HG03378 (cell line): ENCODE results near the gene OR5AS1.
"Not testable (repeated sequence)": the region's sequence is repeated elsewhere in the genome, so short reads cannot be mapped to it uniquely, and the experiment has no call there.

ENCODE experiments used
- ATAC-seq: cut with Tn5 transposase; IDR thresholded peaks from one replicate; pipeline ENCODE4 v1.9.1; 2021; ENCODE audit warnings: mild to moderate bottlenecking, moderate library complexity; ENCODE audit not compliant: unreplicated experiment

Gene OR5AS1

DNA sequence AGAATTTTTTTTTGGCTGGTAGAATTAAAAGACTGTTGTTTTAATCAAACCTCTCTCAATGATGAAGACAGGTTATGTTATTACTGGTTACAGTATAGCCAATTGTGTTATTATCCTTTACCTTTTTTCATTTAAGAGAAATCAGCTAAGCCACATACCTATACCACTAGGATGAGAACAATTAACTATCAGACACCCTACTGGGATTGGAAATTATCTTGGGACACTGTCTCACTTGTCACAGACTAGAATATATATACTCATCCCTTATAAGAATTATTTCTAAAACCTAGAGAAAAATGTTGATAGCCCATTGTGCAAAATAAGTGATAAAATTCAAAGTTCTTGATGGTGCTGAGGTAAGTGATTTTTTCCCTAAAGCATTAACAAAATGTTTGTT is at the start of gene OR5AS1:
TSS of gene OR5AS1 (plus strand) at position 301 of the 400 bp plus-strand sequence. CDS start 2,765 bp downstream, outside the sequence.
- no peak for ATAC-seq

- no peak for ATAC-seq
These were observed 32.9 kb upstream of the OR5AS1 start, which contains the start of gene OR5F1 for GRCh38 chr11:55994525-55994924. Gene OR5F1 (minus strand): TSS chr11:55994625. CDS start chr11:55994625, 0 bp downstream.

DNA sequence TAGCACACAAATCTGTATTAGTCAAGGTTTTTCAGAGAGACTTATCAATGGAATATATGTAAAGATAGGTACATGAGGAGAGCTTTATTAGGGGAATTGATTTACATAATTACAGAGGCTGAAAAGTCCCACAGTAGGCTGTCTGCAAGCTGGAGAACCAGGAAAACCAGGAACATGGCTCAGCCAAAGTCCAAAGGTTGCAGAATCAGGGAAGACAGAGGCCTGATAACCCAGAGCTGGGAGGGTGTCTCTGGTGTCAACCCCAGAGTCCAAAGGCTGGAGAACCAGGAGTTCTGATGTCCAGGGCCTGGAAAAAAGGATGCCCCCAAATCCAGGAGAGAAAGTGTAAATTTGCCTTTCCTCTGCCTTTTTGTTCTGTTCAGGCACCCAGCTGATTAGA is 16.7 kb upstream of the OR5AS1 start:
- ATAC-seq: no peak

DNA sequence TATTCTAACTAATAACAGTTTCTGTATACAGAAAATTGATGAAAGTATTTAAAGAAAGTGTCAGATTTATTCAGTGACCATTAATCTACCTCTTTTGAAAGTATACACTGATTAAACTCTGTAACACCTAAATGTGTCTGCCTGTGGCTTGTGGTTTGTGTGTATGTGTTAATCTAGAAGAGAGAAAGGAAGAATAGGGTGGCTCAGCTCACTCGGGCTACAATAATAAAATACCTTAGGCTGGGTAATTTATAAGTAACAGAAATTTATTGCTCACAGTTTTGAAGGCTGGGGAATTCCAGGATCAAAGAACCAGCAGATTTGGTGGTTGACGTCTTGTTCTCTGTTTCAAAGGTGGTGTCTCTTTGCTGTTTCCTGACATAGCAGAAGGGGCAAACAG is 13.6 kb upstream of the OR5AS1 start:
- ATAC-seq: no peak

GRCh38 chr11:56045538-56045937 is 18.1 kb downstream of the OR5AS1 start:
- no peak for ATAC-seq

GRCh38 chr11:56048480-56048879 is 21.0 kb downstream of the OR5AS1 start:
- no peak for ATAC-seq

DNA sequence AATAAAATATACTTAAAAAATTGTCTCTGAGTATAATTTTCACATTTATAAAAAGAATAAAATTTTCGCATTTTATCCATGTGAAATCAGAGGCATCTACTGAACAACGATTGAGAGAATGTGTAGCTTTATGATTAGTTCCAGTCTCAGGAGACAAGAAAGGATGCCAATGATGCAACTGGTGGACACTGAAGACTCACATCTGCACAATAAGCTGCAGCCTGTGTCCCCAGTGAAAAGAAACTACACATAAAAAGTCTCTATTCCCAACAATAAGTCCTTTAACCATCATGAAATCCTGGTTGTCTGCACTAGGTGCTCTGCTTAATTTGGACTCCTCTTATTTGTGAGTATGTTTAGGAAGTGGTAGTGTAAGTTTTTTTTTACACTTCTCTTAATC is 22.0 kb downstream of the OR5AS1 start:
- no peak for ATAC-seq

DNA sequence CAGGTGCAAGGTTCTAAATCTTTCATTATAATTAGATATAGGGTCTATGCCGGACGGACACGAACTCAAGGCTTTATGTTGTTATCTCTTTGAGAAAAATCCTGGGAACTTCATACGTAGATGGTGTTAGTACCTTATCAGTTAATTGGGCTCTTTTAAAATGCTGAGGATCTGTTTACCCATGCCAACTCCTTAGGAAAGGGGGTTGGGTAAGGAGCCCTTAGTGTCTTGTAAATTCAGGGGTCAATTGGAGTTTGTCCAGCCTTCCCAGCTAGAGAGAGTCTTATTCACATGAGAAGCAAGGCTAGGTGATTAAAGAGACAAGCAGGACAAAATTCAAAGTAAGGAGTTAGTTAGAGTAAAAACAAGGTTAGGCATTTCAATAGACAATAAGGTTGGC is 28.9 kb downstream of the OR5AS1 start:
- not testable (repeated sequence) for ATAC-seq

DNA sequence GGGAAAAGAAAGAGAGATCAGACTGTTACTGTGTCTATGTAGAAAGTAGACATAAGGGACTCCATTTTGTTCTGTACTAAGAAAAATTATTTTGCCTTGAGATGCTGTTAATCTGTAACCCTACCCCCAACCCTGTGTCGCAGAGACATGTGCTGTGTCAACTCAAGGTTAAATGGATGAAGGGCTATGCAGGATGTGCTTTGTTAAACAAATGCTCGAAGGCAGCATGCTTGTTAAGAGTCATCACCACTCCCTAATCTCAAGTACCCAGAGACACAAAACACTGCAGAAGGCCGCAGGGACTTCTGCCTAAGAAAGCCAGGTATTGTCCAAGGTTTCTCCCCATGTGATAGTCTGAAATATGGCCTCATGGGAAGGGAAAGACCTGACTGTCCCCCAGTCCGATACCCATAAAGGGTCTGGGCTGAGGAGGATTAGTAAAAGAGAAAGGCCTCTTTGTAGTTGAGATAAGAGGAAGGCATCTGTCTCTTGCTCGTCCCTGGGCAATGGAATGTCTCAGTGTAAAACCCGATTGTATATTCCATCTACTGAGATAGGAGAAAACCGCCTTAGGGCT is 30.3 kb downstream of the OR5AS1 start:
- ATAC-seq: not testable (repeated sequence)

- ATAC-seq: not testable (repeated sequence)
These were observed 30.9 kb downstream of the OR5AS1 start for GRCh38 chr11:56058260-56058780.

- no peak for ATAC-seq
These were observed 39.5 kb downstream of the OR5AS1 start for GRCh38 chr11:56066980-56067379.
